Spleen (tissue), 7 donors: ENCODE data around the gene B3GNT9.

Experiments used
- CTCF ChIP-seq, 11 experiments: fragments of 200-600 bp in 7 of 11; fragments of 450-650 bp in 4 of 11; sonication (generic) in 4 of 11; IDR thresholded peaks in 8 of 11; conservative IDR thresholded peaks in 3 of 11; 1 replicate in 7 of 11; 2 replicates in 4 of 11; pipeline versions ENCODE4 v1.4.0 to v1.8.0; 2016 to 2021; ENCODE audit warnings: antibody characterized with exemption in 11 of 11, inconsistent platforms in 4 of 11, mild to moderate bottlenecking in 1 of 11
- POLR2A ChIP-seq, 3 donors: fragments of 450-650 bp; IDR thresholded peaks; one replicate each; pipeline ENCODE4 v1.5.1; 2017; ENCODE audit warnings: antibody characterized with exemption in 3 of 3, mild to moderate bottlenecking in 1 of 3
- POLR2AphosphoS5 ChIP-seq, 3 donors: sonication (generic); formaldehyde crosslinking; IDR thresholded peaks; one replicate each; pipeline ENCODE4 v1.5.1; 2017; ENCODE audit warnings: antibody characterized with exemption in 3 of 3
- donor health status: DM: no; HTN: no; CAD: no; lungs with moderate emphysema.
- donor health status: DM: no; HTN: no; CAD: no.
- donor health status: DM: no; HTN: no; CAD: no.

- TF ChIP-seq CTCF (IDR thresholded peaks at IDR 0.05 in 8 of 11, conservative IDR thresholded peaks at IDR 0.05 in 3 of 11) (no peak), POLR2A (IDR thresholded peaks at IDR 0.05) (no peak), POLR2AphosphoS5 (IDR thresholded peaks at IDR 0.05) (no peak)
Measured at GRCh38 chr16:67166110-67166547, 15.3 kb upstream of the B3GNT9 start.
